Neural cell (in vitro differentiated cells): ENCODE results near the gene APC.

Experiments
- CTCF ChIP-seq: fragments of 450-650 bp; IDR thresholded peaks from 2 replicates; pipeline ENCODE4 v1.5.1; 2014; ENCODE audit warnings: antibody characterized with exemption, mild to moderate bottlenecking, moderate library complexity; ENCODE audit not compliant: poor library complexity, severe bottlenecking
- EZH2 ChIP-seq: fragments of 200-600, 300-800 bp; shearing (Covaris generic), sonication (generic); IDR thresholded peaks from 2 replicates; pipeline ENCODE4 v1.6.1; 2014; ENCODE audit warnings: antibody characterized with exemption, low read length, borderline replicate concordance, mild to moderate bottlenecking; ENCODE audit not compliant: insufficient read depth, poor library complexity, severe bottlenecking
- POLR2AphosphoS5 ChIP-seq: IDR thresholded peaks from 2 replicates; pipeline ENCODE4 v1.6.1; 2012
- RAD21 ChIP-seq: fragments of 450-650 bp; conservative IDR thresholded peaks from 2 replicates; pipeline ENCODE4 v1.6.1; 2014; ENCODE audit warnings: antibody characterized with exemption, mild to moderate bottlenecking, moderate library complexity

- no peak for TF ChIP-seq EZH2
- no peak for TF ChIP-seq POLR2AphosphoS5
- TF ChIP-seq CTCF: no peak
- no peak for TF ChIP-seq RAD21
Measured at GRCh38 chr5:112735702-112736101, 2.0 kb upstream of the APC start.
